ENCODE data around the gene JDP2. TPM values are rescaled to one million over a fixed set of nuclear protein-coding genes. Genes with fewer than 3 reads are reported as not detected.

JDP2 gene
- total and polyA plus RNA-seq, 2 experiments from 2014 or later: 12.5 to 22.0 TPM

DNA sequence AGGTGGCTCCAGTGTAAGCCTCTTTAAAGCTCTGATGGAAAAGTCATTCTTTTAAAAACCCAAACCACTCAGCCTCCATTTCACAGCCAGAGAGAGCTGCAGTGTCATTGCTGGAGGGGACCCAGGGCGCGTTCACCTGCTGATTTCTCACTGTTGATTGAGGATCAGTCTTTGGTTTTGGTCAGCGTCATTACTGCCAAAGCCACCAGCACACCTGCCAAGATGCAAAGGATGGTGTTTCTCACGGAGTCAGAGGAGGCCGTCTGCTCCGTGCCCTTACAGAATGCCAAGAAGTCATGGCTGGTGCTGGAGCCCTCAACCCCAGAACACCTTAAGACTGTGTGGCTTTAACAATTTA lies 61.6 kb downstream of the JDP2 start:
- Histone ChIP-seq H3K4me1 (ENCODE audit: low read depth) (no peaks in the 10 kb centered on the region), H3K36me3 (no peaks in the 10 kb centered on the region), H3K27ac (no peak overlapping the region), H3K4me3 (no peak overlapping the region), H3K9me3 (ENCODE audit: low read depth) (no peaks in the 10 kb centered on the region), H3K27me3 (no peaks in the 10 kb centered on the region)
- no peak for DNase-seq (ENCODE audit: low read depth in 1 of 2, low spot score in 1 of 2)
- TF ChIP-seq, protein P1, sequence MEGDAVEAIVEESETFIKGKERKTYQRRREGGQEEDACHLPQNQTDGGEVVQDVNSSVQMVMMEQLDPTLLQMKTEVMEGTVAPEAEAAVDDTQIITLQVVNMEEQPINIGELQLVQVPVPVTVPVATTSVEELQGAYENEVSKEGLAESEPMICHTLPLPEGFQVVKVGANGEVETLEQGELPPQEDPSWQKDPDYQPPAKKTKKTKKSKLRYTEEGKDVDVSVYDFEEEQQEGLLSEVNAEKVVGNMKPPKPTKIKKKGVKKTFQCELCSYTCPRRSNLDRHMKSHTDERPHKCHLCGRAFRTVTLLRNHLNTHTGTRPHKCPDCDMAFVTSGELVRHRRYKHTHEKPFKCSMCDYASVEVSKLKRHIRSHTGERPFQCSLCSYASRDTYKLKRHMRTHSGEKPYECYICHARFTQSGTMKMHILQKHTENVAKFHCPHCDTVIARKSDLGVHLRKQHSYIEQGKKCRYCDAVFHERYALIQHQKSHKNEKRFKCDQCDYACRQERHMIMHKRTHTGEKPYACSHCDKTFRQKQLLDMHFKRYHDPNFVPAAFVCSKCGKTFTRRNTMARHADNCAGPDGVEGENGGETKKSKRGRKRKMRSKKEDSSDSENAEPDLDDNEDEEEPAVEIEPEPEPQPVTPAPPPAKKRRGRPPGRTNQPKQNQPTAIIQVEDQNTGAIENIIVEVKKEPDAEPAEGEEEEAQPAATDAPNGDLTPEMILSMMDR (IDR thresholded peaks at IDR 0.05; ENCODE audit: low read depth, low read length): no peak

DNA sequence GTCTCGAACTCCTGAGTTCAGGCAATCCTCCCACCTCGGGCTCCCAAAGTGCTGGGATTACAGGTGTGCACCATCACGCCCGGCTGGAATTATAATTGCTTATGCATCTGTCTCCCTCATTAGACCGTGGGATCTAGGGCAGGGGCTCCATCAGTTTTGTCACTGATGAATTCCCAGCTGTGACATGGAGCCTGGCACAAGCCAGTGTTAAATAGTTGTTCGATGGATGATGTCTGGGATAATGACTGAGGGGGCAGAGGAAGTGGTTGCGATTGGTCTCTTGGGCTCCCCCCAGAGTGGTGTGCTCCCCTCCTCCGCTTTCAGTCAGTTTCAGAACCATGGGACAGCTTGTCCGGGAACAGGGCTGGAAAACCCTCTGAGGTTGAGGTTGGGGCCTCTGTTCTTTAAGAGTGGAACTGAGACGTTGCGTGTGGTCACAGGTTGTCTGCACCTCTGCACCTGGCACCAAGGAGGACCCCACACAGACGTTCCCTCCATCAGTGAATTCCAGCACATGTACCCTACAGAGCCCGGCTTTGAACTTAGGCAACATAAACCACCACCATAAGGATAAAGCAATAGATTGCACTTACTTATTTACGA lies 63.7 kb downstream of the JDP2 start:
- Histone ChIP-seq H3K4me1 (ENCODE audit: low read depth) (no peaks in the 10 kb centered on the region), H3K4me3 (no peak overlapping the region), H3K9me3 (ENCODE audit: low read depth) (no peaks in the 10 kb centered on the region), H3K27ac (no peak overlapping the region), H3K36me3 (no peaks in the 10 kb centered on the region), H3K27me3 (no peaks in the 10 kb centered on the region)
- DNase-seq (ENCODE audit: low read depth in 1 of 2, low spot score in 1 of 2): no peak
- TF ChIP-seq, protein P1 (IDR thresholded peaks at IDR 0.05; ENCODE audit: low read depth, low read length): no peak

DNA sequence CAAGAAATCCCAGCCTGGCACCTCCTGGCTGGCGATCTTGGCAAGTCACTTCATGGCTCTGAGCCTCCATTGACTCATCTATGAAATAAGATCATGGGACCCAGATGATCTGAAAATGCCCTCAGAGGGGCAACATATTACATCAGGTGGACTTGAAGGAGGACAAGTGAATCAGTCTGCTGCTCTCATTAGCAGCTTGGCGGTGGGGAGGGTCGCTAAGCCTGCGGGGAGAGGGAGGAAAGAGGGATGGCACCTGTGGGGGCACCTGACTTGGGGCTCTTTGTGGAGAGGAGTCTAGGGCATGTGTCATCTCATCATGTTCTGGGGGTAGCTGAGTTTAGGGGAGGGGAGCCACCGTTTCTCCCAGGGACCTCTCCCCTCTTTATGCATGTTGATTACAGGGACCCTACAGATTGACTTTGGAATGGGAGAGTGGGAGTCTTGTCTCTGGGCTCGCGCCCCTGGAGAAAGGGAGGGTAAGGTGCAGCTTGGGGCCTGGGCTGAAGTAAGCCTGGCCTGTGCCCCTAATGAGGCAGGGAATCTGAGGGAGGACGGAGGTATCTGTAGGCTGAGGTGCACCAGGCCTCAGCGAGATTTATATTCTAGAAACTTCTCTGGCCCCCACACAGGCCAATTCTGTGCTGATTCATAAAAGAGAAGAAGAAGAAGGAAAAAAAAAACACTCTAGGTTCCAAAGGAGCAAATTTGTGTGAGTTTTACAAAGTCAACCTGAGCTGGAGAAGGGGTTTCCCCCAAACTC lies 65.2 kb downstream of the JDP2 start:
- TF ChIP-seq, protein P1 (IDR thresholded peaks at IDR 0.05; ENCODE audit: low read depth, low read length): no peak
- H3K27me3 ChIP-seq: no peaks in the 10 kb centered on the region
- DNase-seq (ENCODE audit: low read depth in 1 of 2, low spot score in 1 of 2): no peak

DNA sequence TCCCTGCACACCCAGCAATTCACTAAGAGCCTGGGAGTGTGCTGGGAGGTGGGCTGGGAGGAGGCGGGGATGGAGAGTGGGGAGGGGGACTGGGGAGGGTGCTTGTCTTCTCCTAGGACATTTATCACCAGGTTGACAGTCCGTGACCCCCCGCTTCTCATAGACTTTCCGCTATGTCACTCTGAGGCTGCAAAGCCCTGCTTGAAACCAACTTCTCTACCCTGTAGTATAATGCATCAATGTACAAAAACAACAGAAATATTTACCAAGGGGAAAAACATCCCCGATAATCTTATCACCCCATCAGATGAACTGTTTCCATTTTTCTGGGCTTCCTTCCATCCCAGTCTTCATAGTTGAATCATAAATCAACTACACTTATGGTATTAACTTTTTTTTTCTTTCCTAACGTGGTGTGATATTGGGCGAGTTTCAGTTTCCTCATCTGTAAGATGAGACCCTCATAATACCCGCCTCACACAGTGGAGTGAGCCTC lies 65.8 kb downstream of the JDP2 start:
- H3K36me3 ChIP-seq: no peaks in the 10 kb centered on the region
- DNase-seq (ENCODE audit: low read depth in 1 of 2, low spot score in 1 of 2): peak in 1 of 2 donors; percentile 13

More for the DNA sequence above, 65.2 kb downstream of the JDP2 start:
- no peaks in the 10 kb centered on the region for H3K4me1 ChIP-seq (ENCODE audit: low read depth)
- H3K9me3 ChIP-seq (ENCODE audit: low read depth): no peaks in the 10 kb centered on the region
- H3K36me3 ChIP-seq: no peaks in the 10 kb centered on the region
- H3K27ac ChIP-seq: no peak overlapping the region
- no peak overlapping the region for H3K4me3 ChIP-seq

DNA sequence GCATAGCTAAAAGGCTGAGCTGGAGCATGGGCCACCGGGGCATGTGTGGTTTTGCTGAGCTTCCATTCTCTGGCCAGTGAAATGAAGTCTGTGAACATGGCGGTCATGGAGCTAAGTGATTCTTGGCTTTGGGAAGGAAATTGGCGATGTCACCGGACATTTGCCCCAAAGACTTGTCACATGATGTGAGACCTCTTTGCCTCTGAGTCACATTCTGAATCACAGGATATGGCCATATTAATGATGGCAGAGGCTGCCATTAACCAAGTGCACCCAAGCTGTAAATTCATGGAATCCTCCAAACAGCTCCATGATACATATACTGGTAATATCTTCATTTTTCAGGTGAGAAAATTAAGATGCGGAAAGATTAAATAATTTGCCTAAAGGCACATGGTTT lies 67.1 kb downstream of the JDP2 start:
- Histone ChIP-seq H3K27me3 (no peaks in the 10 kb centered on the region), H3K4me1 (ENCODE audit: low read depth) (no peaks in the 10 kb centered on the region), H3K27ac (no peak overlapping the region), H3K4me3 (no peak overlapping the region), H3K36me3 (no peaks in the 10 kb centered on the region), H3K9me3 (ENCODE audit: low read depth) (no peaks in the 10 kb centered on the region)
- no peak for DNase-seq (ENCODE audit: low read depth in 1 of 2, low spot score in 1 of 2)
- TF ChIP-seq, protein P1 (IDR thresholded peaks at IDR 0.05; ENCODE audit: low read depth, low read length): no peak

More for the DNA sequence above, 65.8 kb downstream of the JDP2 start:
- H3K4me1 ChIP-seq (ENCODE audit: low read depth): no peaks in the 10 kb centered on the region
- TF ChIP-seq, protein P1 (IDR thresholded peaks at IDR 0.05; ENCODE audit: low read depth, low read length): no peak
- H3K4me3 ChIP-seq: no peak overlapping the region
- H3K9me3 ChIP-seq (ENCODE audit: low read depth): no peaks in the 10 kb centered on the region
- no peaks in the 10 kb centered on the region for H3K27me3 ChIP-seq
- no peak overlapping the region for H3K27ac ChIP-seq
